Lower lobe of right lung (tissue), 2 donors: ENCODE measurements around the gene BRCA1. TPM values are rescaled to one million over a fixed set of nuclear protein-coding genes. Genes with fewer than 3 reads are reported as not detected.

Experiments
- ATAC-seq, 2 donors: fragments of 200-7000 bp; cut with Tn5 transposase; one replicate each; pipeline ENCODE4 v1.9.1; 2020 to 2022; ENCODE audit warnings: mild to moderate bottlenecking in 2 of 2, moderate library complexity in 2 of 2
- DNase-seq: peaks from one replicate; pipeline ENCODE4 v3.0.0-alpha.2; 2020
- H3K27ac ChIP-seq: fragments of 200-600 bp; one replicate; pipeline ENCODE4 v1.8.0; 2022
- H3K27me3 ChIP-seq: fragments of 200-600 bp; one replicate; pipeline ENCODE4 v1.8.0; 2022; ENCODE audit warnings: low read depth
- H3K36me3 ChIP-seq: fragments of 200-600 bp; one replicate; pipeline ENCODE4 v1.8.0; 2022; ENCODE audit warnings: mild to moderate bottlenecking
- H3K4me1 ChIP-seq: fragments of 200-600 bp; one replicate; pipeline ENCODE4 v1.8.0; 2022
- H3K4me3 ChIP-seq: fragments of 200-600 bp; one replicate; pipeline ENCODE4 v1.8.0; 2022; ENCODE audit warnings: mild to moderate bottlenecking
- H3K9me3 ChIP-seq: fragments of 200-600 bp; one replicate; pipeline ENCODE4 v1.8.0; 2022
- CTCF ChIP-seq: fragments of 200-600 bp; IDR thresholded peaks from one replicate; pipeline ENCODE4 v1.8.0; 2022; ENCODE audit warnings: antibody characterized with exemption, mild to moderate bottlenecking
- intact Hi-C: fragments of 100-400 bp; cut with DNase I; formaldehyde crosslinking; loops from one replicate; pipeline ENCODE4 v1.11.0; 2022
- total RNA-seq: library from RNA; stranded (reverse); fragmentation: NEBNext Ultra II Directional; extraction: Animal tissue kit (Norgen Biotek cat#: 25700); gene quantifications from one replicate; pipeline ENCODE4 v1.2.1, GENCODE V29; 2021
- donor health status: DM: no; HTN: yes; CAD: no; lungs with severe emphysema.

BRCA1 gene
- total RNA-seq, 1 donor from 2014 or later = 7.4 TPM

DNA sequence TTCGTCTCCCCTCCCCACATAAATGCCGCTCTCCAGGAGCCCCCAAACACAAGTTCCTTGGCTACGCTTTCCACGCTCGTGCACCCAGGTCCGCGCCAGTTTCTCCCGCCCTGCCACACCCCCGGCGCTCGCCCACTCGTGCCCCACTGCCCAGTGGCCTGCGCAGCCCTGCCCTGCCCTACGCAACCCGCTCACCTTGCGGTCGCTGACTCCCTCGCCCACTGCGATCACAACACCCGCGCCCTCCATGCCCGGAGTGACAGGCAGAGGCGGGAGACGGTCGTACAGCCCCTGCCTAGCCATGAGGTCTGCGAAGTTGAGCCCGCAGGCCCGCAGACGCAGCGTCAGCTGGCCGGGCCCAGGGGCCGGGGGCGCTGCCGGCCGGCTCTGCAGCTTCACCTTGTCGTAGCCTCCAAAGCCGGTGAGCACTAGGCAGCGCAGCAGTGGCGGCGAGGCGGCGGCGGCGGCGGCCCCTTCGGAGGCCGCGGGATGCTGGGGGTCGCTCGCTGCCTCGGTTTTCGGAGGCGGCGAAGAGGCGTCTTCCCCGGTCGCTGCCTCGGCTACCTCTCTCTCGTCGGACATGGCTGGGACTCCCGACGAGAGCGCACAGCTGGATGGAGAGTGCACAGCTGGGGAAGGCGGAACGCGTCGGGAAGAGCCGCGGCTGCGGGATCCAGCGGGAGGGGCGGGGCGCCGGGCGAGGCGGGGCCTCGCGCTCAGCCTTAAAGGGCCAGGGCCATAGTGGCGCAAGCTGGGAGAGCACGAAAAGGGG lies 103.2 kb downstream of the BRCA1 start, which contains the start of gene VAT1:
VAT1 (minus strand) TSS at position 645 of the 772 bp plus-strand sequence; CDS start at position 582, 63 bp downstream.
- Histone ChIP-seq H3K9me3 (no peaks in the 10 kb centered on the region), H3K36me3 (peaks cover 16% of the 10 kb centered on the region), H3K4me1 (peaks cover 49% of the 10 kb centered on the region), H3K4me3 (peak within 1 kb of the TSS; percentile 100), H3K27me3 (no peaks in the 10 kb centered on the region), H3K27ac (peak within 1 kb of the TSS; percentile 89)
- intact Hi-C loops = no loop called here
- ATAC-seq = peak; percentile 84 to 87
- no peak for TF ChIP-seq CTCF
- peak; percentile 89 for DNase-seq

DNA sequence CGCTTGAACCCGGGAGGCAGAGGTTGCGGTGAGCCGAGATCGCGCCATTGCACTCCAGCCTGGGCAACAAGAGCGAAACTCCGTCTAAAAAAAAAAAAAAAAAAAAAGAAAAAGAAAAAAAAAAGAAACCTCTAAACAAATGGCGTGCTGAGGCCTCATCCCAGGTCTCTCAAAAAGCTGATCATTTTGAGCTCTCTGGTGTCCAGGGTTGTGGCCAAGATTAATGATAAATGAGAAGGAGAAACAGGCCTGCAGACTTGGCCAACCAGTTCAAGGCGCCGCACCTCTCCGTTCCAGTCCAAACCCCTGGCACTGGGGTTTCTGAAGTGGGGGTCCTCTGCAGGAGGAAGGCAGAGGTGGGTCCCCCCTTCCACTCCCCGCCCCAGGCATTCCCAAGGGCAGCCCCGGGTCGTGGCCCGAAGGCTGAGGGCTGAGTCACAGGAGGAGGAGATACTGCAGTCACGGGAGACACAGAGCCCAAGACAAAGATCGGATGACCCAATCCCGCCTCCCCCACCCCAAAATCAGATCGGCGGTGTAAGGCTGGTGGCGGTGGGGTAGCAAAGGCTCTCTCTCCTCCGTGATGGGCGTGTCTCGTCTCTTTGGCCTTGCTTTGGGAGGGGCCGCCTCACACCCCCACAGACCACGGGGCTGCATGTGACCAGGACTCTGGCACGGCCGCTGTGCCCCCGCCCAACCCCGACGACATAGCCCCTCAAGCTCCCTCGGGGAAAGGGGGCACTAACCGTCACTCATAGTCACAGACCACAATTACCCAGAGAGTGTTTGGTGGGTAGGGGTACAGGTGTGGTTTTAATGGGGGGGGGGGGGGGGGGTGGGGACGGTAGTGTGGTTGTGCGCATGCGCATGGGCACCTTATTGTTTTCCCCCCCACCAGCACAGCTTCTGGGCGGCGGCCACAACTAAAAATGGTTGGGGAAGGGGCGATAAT lies 104.1 kb downstream of the BRCA1 start:
- ATAC-seq (peak; percentile 48 to 52), DNase-seq (peak; percentile 87)
- Histone ChIP-seq H3K4me3 (peak overlapping the region; percentile 100), H3K27ac (peak overlapping the region; percentile 89), H3K27me3 (no peaks in the 10 kb centered on the region), H3K4me1 (peaks cover 57% of the 10 kb centered on the region), H3K36me3 (peaks cover 25% of the 10 kb centered on the region), H3K9me3 (no peaks in the 10 kb centered on the region)
- intact Hi-C loops = no loop called here
- TF ChIP-seq CTCF = no peak

DNA sequence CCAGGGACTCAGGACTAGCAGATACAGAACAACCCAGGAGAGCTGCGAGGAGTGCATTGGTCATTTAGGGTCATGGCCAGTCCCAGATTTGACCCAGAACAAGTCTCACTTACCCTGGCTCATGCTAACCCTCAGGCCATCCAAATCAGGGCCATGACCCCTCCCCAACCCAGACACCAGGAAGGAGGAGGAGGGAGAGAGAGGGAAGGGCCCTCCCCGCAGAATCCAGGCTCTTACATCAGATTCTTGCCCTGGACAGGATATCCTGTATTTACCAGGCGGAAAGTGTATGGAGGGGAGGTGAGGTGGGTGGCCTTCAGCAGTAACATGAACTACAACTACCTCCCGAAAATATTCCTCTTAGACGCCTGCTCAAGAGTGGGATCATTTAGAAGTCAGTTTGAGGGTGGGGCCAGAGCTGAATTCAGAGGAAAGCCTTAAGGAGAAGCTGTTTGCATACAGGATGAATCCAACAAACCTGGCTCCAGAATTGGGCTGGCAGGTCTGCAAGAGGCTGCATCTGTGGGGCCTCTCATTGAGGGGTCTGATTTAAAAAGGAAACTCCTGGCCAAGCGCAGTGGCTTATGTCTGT lies 105.0 kb downstream of the BRCA1 start:
- no peak for ATAC-seq
- peak overlapping the region; percentile 100 for H3K4me3 ChIP-seq
- no peak for TF ChIP-seq CTCF
- peaks cover 66% of the 10 kb centered on the region for H3K4me1 ChIP-seq
- H3K27me3 ChIP-seq = no peaks in the 10 kb centered on the region
- peak overlapping the region; percentile 89 for H3K27ac ChIP-seq
- H3K9me3 ChIP-seq = no peaks in the 10 kb centered on the region
- intact Hi-C loops = no loop called here
- DNase-seq = no peak
- peaks cover 34% of the 10 kb centered on the region for H3K36me3 ChIP-seq

- ATAC-seq (no peak), DNase-seq (no peak)
- intact Hi-C loops = no loop called here
- Histone ChIP-seq H3K36me3 (peaks cover 41% of the 10 kb centered on the region), H3K27ac (peak overlapping the region; percentile 89), H3K27me3 (no peaks in the 10 kb centered on the region), H3K4me3 (peak overlapping the region; percentile 100), H3K9me3 (no peaks in the 10 kb centered on the region), H3K4me1 (peaks cover 70% of the 10 kb centered on the region)
- no peak for TF ChIP-seq CTCF
Measured at GRCh38 chr17:43019418-43019817, 105.7 kb downstream of the BRCA1 start.

DNA sequence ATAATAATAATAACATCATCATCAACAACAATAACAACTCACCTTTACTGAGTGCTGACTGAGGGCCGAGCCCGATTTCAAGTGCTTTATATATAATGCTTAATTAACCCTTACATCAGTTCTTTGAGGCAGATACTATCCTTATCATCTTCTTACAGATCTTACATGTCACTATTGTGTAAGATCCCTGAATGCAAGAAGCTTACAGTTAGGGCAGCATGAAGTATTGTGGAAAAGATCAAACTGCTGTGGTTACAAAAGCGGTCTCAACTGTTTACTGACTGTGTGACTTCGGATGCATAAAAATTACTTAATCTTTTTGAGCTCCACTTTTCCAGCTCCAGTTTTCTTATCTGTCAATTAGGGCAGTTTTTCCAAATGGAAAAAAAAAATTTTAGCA lies 106.2 kb downstream of the BRCA1 start:
- peaks cover 46% of the 10 kb centered on the region for H3K36me3 ChIP-seq
- H3K4me3 ChIP-seq = no peak overlapping the region
- no peaks in the 10 kb centered on the region for H3K9me3 ChIP-seq
- ATAC-seq = no peak
- H3K27me3 ChIP-seq = no peaks in the 10 kb centered on the region
- peaks cover 70% of the 10 kb centered on the region for H3K4me1 ChIP-seq
- intact Hi-C loops = no loop called here
- DNase-seq = no peak
- TF ChIP-seq CTCF = no peak
- no peak overlapping the region for H3K27ac ChIP-seq
